Measurements from ENCODE around the gene ZC3H13. TPM values are rescaled to one million over a fixed set of nuclear protein-coding genes. Genes with fewer than 3 reads are reported as not detected.

Gene ZC3H13
- total RNA-seq, 3 donors from 2014 or later (not counting 1 experiment from before 2014, with no cell fraction given) = 54.3 to 75.3 (median 65.8) TPM

DNA sequence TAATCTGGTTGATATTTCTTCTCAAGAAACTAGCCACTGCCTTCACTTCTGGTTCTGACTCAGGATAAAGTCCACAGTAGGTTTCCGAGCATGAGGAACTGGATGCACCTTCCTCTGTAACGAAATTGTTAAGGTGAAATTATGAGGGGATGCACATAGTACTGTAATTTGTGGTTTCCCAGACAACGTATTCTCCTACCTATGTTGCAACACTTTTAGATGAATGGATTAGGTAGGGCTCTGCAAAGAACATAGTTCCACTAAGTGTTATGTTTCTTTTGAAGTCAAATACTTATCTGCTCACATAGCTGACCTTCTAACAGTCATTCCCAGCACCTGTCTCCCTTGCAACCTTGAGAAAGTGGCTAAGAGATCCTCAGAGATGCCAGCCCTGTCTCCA lies 5.7 kb upstream of the ZC3H13 start:
- WGBS (ENCODE audit: insufficient coverage) = 100% methylated on average over 2 of the region's 3 CpGs
- H3K36me3 Mint-ChIP-seq = no peaks in the 10 kb centered on the region
- H3K9me3 Mint-ChIP-seq = no peaks in the 10 kb centered on the region
- no peaks in the 10 kb centered on the region for H3K36me3 ChIP-seq (ENCODE audit: control insufficient read depth, insufficient read depth, low read length)
- H3K4me3 ChIP-seq (ENCODE audit: low read length) = no peak overlapping the region
- H3K27me3 ChIP-seq (ENCODE audit: control insufficient read depth, insufficient read depth, low read length) = peaks cover 5% of the 10 kb centered on the region
- H3K27ac Mint-ChIP-seq = no peak overlapping the region
- H3K27ac ChIP-seq (ENCODE audit: low read length) = no peak overlapping the region
- H3K4me1 ChIP-seq (ENCODE audit: control insufficient read depth, insufficient read depth, low read length) = no peaks in the 10 kb centered on the region
- ATAC-seq = no peak
- no peak overlapping the region for H3K4me3 Mint-ChIP-seq
- peaks cover 0 to 2% of the 10 kb centered on the region in 2 donors for H3K4me1 Mint-ChIP-seq
- intact Hi-C loops (cut with micrococcal nuclease) = loop anchor here (10.0 kb wide), 1 partner anchor 227 kb away; no protein-coding TSS in a partner anchor
- H3K27me3 Mint-ChIP-seq (ENCODE audit: low read depth in 2 of 2) = peaks cover 22 to 46% of the 10 kb centered on the region in 2 donors
- no peaks in the 10 kb centered on the region for H3K9me3 ChIP-seq (ENCODE audit: control insufficient read depth, insufficient read depth, low read length)
- DNase-seq = no peak
- TF ChIP-seq, protein P1, sequence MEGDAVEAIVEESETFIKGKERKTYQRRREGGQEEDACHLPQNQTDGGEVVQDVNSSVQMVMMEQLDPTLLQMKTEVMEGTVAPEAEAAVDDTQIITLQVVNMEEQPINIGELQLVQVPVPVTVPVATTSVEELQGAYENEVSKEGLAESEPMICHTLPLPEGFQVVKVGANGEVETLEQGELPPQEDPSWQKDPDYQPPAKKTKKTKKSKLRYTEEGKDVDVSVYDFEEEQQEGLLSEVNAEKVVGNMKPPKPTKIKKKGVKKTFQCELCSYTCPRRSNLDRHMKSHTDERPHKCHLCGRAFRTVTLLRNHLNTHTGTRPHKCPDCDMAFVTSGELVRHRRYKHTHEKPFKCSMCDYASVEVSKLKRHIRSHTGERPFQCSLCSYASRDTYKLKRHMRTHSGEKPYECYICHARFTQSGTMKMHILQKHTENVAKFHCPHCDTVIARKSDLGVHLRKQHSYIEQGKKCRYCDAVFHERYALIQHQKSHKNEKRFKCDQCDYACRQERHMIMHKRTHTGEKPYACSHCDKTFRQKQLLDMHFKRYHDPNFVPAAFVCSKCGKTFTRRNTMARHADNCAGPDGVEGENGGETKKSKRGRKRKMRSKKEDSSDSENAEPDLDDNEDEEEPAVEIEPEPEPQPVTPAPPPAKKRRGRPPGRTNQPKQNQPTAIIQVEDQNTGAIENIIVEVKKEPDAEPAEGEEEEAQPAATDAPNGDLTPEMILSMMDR (IDR thresholded peaks at IDR 0.05) = no peak

DNA sequence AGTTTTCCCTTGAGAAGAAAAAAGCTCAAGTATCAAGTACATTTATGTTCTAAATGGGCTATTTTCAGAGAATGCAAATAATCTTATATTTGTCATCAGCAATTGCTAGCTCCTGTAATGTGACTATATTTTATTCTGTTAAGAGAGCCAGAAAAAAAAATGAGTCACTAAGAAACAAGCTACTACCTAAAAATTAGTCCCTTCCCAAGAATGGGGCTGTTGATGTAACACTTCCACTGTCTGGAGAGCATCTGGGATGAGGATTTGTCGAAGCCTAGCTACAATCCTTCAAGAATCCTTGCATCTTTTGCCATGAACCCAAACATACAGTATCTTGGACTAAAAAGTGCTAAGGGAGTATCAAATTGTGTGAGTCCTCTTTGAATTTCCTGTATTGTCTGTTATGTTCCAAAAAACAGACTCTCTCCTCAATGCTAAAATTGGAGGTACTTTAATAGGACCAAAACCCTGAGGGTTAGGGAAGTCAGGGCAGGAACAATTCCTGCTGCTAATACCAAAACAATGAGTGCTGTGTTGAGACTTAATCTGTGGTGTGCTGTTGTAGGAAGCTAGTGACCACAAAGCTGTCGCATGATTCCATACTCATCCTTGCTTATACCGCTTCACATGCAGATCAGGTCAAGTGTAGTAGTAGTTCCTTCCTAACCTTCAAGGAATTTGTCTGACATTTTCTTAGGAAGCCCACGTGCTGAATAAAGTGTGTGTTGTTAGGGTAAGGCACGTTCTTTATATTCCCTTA lies 4.9 kb upstream of the ZC3H13 start:
- H3K9me3 ChIP-seq (ENCODE audit: control insufficient read depth, insufficient read depth, low read length) = no peaks in the 10 kb centered on the region
- intact Hi-C loops (cut with micrococcal nuclease) = loop anchor here (10.0 kb wide), 1 partner anchor 227 kb away; no protein-coding TSS in a partner anchor
- WGBS (ENCODE audit: insufficient coverage) = 42% methylated on average over 4 of the region's 5 CpGs
- Mint-ChIP-seq H3K4me3 (no peak overlapping the region), H3K36me3 (no peaks in the 10 kb centered on the region), H3K9me3 (no peaks in the 10 kb centered on the region), H3K27me3 (ENCODE audit: low read depth in 2 of 2) (peaks cover 28 to 53% of the 10 kb centered on the region in 2 donors), H3K27ac (no peak overlapping the region), H3K4me1 (peaks cover 8 to 10% of the 10 kb centered on the region in 2 donors)
- no peak overlapping the region for H3K27ac ChIP-seq (ENCODE audit: low read length)
- ATAC-seq = no peak
- DNase-seq = no peak
- H3K36me3 ChIP-seq (ENCODE audit: control insufficient read depth, insufficient read depth, low read length) = no peaks in the 10 kb centered on the region
- H3K4me1 ChIP-seq (ENCODE audit: control insufficient read depth, insufficient read depth, low read length) = peaks cover 4% of the 10 kb centered on the region
- TF ChIP-seq, protein P1 (IDR thresholded peaks at IDR 0.05) = no peak
- H3K27me3 ChIP-seq (ENCODE audit: control insufficient read depth, insufficient read depth, low read length) = peaks cover 5% of the 10 kb centered on the region
- H3K4me3 ChIP-seq (ENCODE audit: low read length) = no peak overlapping the region

DNA sequence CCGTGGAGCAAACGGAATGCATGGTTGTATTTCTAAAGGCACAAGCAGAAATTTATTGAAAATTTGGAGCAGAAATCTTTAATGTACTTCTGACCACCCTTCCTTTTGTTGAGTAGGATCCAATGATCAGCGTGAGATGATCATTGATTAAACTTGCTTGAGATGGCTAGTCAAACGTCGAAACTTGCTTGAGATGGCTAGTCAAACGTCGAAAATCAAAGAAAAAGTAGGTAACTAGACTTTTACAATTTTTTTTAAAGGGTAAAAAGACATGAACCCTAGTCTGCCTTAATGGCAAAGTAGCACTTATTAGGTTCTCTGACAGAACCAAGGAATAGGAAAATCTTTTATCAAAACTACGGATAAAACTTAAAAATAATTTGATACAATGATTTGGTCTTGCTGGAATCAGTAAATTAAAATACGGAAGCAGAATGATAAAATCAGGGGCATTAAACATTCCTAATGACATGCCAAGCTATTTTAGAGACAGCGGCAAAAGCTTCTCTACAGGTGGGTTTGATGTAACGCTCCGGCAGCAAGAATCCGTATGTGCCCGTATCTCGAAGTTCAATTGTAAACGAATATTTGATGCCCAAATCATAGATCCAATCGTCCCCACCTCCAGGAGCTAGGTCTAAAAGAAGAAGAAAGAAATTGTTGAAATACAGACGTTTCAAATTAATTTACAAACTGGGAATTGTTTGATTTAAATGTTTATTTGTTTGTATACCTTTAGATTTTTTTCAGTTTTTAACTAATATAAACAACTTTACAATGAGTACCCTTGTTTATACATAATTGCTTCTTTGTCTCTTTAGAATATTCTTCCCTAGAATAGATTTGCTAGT lies 841 bp upstream of the ZC3H13 start:
- H3K4me3 ChIP-seq (ENCODE audit: low read length) = peak overlapping the region; percentile 94
- no peaks in the 10 kb centered on the region for H3K36me3 ChIP-seq (ENCODE audit: control insufficient read depth, insufficient read depth, low read length)
- H3K36me3 Mint-ChIP-seq = no peaks in the 10 kb centered on the region
- H3K4me1 Mint-ChIP-seq = peaks cover 18 to 21% of the 10 kb centered on the region in 2 donors
- 25% methylated on average over 15 of the region's 18 CpGs for WGBS (ENCODE audit: insufficient coverage)
- ATAC-seq (no peak), DNase-seq (peak in 1 of 2 donors; percentile 8)
- H3K4me1 ChIP-seq (ENCODE audit: control insufficient read depth, insufficient read depth, low read length) = peaks cover 4% of the 10 kb centered on the region
- H3K9me3 Mint-ChIP-seq = no peaks in the 10 kb centered on the region
- peak overlapping the region; percentile 97 to 98 for H3K27ac Mint-ChIP-seq
- H3K27me3 ChIP-seq (ENCODE audit: control insufficient read depth, insufficient read depth, low read length) = peaks cover 5% of the 10 kb centered on the region
- H3K27ac ChIP-seq (ENCODE audit: low read length) = peak overlapping the region; percentile 97
- peak overlapping the region; percentile 87 for H3K4me3 Mint-ChIP-seq
- peaks cover 28 to 53% of the 10 kb centered on the region in 2 donors for H3K27me3 Mint-ChIP-seq (ENCODE audit: low read depth in 2 of 2)
- intact Hi-C loops (cut with micrococcal nuclease) = loop anchor here (5.0 to 10.0 kb wide), 2 partner anchors 129 to 231 kb away; partner anchors contain the start of gene LCP1
- H3K9me3 ChIP-seq (ENCODE audit: control insufficient read depth, insufficient read depth, low read length) = no peaks in the 10 kb centered on the region
- TF ChIP-seq, protein P1 (IDR thresholded peaks at IDR 0.05) = no peak
